ENCODE results near the gene SLC35G2. TPM values are rescaled to one million over a fixed set of nuclear protein-coding genes. Genes with fewer than 3 reads are reported as not detected.

The SLC35G2 gene
- polyA plus RNA-seq, 1 donor from 2014 or later = 6.8 TPM

DNA sequence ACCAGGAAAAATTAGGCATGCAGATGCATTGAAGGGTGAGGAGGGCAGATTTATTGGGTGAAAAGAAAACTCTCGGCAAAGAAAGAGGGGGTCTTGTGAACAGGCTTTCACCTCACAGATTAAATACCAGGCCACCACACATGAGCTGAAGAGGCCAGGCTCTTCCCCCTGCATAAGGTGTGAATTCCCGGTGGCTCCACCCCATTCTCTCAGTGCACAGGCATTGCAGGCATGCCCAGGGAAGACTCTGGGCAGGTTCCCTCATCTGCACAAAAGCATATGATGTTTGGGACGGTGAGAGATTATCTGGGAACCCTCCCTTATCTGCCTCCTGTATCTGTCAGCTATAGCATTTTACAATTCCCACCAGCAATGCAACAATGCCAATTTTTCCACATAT is 7.2 kb upstream of the SLC35G2 start (continued):
- TF ChIP-seq TAF1 (IDR thresholded peaks at IDR 0.05; ENCODE audit: low read depth) (no peak), RAD21 (conservative IDR thresholded peaks at IDR 0.05) (no peak), EZH2 (IDR thresholded peaks at IDR 0.05; ENCODE audit: borderline replicate concordance, insufficient read depth, low read length, poor library complexity, severe bottlenecking) (no peak)

DNA sequence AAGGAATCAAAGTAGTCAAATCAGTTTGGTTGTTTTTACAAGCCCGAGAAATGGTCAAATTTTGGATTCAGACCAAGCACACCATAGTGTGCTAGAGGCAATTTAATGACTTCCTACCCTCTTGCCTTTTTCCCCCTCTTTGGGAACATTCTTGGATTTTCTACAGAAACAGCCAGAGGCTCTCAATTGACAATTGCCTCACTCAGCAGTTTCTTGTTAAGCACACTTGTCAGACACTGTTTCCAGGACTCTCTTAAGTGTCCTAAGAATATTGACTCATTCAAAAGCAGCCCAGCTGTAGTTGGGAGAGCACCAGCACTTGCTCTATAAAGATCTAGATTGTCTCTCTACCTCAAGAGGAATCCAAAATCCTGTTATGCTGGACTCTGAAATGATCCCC is 1.5 kb upstream of the SLC35G2 start:
- H3F3A ChIP-seq (ENCODE audit: insufficient read depth, low read length, poor library complexity, severe bottlenecking) = no peaks in the 10 kb centered on the region
- TF ChIP-seq MXI1 (conservative IDR thresholded peaks at IDR 0.05; ENCODE audit: poor library complexity, severe bottlenecking) (no peak), TAF1 (IDR thresholded peaks at IDR 0.05; ENCODE audit: low read depth) (no peak), EP300 (conservative IDR thresholded peaks at IDR 0.05; ENCODE audit: poor library complexity, severe bottlenecking) (no peak), RAD21 (conservative IDR thresholded peaks at IDR 0.05) (no peak), SMC3 (conservative IDR thresholded peaks at IDR 0.05; ENCODE audit: poor library complexity) (no peak), POLR2AphosphoS5 (IDR thresholded peaks at IDR 0.05) (no peak), EZH2 (IDR thresholded peaks at IDR 0.05; ENCODE audit: borderline replicate concordance, insufficient read depth, low read length, poor library complexity, severe bottlenecking) (no peak)
- TF ChIP-seq, protein P1, sequence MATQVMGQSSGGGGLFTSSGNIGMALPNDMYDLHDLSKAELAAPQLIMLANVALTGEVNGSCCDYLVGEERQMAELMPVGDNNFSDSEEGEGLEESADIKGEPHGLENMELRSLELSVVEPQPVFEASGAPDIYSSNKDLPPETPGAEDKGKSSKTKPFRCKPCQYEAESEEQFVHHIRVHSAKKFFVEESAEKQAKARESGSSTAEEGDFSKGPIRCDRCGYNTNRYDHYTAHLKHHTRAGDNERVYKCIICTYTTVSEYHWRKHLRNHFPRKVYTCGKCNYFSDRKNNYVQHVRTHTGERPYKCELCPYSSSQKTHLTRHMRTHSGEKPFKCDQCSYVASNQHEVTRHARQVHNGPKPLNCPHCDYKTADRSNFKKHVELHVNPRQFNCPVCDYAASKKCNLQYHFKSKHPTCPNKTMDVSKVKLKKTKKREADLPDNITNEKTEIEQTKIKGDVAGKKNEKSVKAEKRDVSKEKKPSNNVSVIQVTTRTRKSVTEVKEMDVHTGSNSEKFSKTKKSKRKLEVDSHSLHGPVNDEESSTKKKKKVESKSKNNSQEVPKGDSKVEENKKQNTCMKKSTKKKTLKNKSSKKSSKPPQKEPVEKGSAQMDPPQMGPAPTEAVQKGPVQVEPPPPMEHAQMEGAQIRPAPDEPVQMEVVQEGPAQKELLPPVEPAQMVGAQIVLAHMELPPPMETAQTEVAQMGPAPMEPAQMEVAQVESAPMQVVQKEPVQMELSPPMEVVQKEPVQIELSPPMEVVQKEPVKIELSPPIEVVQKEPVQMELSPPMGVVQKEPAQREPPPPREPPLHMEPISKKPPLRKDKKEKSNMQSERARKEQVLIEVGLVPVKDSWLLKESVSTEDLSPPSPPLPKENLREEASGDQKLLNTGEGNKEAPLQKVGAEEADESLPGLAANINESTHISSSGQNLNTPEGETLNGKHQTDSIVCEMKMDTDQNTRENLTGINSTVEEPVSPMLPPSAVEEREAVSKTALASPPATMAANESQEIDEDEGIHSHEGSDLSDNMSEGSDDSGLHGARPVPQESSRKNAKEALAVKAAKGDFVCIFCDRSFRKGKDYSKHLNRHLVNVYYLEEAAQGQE (IDR thresholded peaks at IDR 0.05; ENCODE audit: borderline replicate concordance) = no peak
- TF ChIP-seq, protein P2, sequence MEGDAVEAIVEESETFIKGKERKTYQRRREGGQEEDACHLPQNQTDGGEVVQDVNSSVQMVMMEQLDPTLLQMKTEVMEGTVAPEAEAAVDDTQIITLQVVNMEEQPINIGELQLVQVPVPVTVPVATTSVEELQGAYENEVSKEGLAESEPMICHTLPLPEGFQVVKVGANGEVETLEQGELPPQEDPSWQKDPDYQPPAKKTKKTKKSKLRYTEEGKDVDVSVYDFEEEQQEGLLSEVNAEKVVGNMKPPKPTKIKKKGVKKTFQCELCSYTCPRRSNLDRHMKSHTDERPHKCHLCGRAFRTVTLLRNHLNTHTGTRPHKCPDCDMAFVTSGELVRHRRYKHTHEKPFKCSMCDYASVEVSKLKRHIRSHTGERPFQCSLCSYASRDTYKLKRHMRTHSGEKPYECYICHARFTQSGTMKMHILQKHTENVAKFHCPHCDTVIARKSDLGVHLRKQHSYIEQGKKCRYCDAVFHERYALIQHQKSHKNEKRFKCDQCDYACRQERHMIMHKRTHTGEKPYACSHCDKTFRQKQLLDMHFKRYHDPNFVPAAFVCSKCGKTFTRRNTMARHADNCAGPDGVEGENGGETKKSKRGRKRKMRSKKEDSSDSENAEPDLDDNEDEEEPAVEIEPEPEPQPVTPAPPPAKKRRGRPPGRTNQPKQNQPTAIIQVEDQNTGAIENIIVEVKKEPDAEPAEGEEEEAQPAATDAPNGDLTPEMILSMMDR (IDR thresholded peaks at IDR 0.05; ENCODE audit: poor library complexity, severe bottlenecking) = no peak
- no peak overlapping the region for H3K27ac ChIP-seq (ENCODE audit: low read length)
- no peaks in the 10 kb centered on the region for H3K9me3 ChIP-seq (ENCODE audit: low read length)
- peaks cover 26% of the 10 kb centered on the region for H3K27me3 ChIP-seq (ENCODE audit: insufficient read depth, low read depth, low read length)
- no peak overlapping the region for H3K9ac ChIP-seq (ENCODE audit: low read length)
- no peak overlapping the region for H3K4me3 ChIP-seq (ENCODE audit: low read length)
- no peaks in the 10 kb centered on the region for H3K36me3 ChIP-seq (ENCODE audit: insufficient read depth, low read length)
- no peak overlapping the region for H3K4me2 ChIP-seq (ENCODE audit: low read length)
- no peaks in the 10 kb centered on the region for H3K79me2 ChIP-seq (replicated peaks; ENCODE audit: insufficient read depth, low read length)
- no peak overlapping the region for H2AFZ ChIP-seq (ENCODE audit: low read depth, low read length)
- H4K20me1 ChIP-seq (ENCODE audit: insufficient read depth) = no peaks in the 10 kb centered on the region
- no peaks in the 10 kb centered on the region for H3K9me2 ChIP-seq (ENCODE audit: insufficient read depth, low read length)

DNA sequence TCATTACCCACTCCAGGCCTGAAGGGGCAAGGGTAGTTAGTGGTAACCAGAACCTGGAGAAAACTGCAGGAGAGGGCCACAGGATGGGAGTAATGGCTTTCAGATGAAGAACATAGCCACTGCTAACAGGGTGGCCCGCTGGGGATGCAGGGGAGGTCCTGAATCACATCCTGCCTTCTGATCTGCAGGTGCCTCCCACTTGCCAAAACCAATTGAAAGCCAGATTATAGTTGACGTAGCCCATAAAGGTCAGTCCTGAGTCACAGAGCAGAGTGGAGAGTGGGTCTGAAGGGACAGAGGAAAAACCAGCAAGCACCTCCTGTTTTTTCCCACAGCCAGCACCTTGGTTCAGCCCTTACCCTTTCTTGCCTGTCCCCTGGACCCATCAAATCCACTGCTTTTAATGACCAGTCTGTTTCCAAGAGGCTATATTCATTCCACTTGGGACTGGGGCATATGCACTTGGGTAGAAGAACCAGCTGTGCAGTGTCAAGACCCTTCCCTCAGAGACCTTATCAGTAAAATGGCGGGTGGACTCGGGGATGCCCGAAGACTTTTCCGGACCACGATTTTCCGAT is 646 bp upstream of the SLC35G2 start:
- H3K9ac ChIP-seq (ENCODE audit: low read length) = peak overlapping the region; percentile 67
- H3K9me2 ChIP-seq (ENCODE audit: insufficient read depth, low read length) = no peaks in the 10 kb centered on the region
- no peaks in the 10 kb centered on the region for H3F3A ChIP-seq (ENCODE audit: insufficient read depth, low read length, poor library complexity, severe bottlenecking)
- H3K27ac ChIP-seq (ENCODE audit: low read length) = no peak overlapping the region
- H3K9me3 ChIP-seq (ENCODE audit: low read length) = no peaks in the 10 kb centered on the region
- no peaks in the 10 kb centered on the region for H3K36me3 ChIP-seq (ENCODE audit: insufficient read depth, low read length)
- TF ChIP-seq, protein P1 (IDR thresholded peaks at IDR 0.05; ENCODE audit: borderline replicate concordance) = no peak
- H3K79me2 ChIP-seq (replicated peaks; ENCODE audit: insufficient read depth, low read length) = no peaks in the 10 kb centered on the region
- H4K20me1 ChIP-seq (ENCODE audit: insufficient read depth) = no peaks in the 10 kb centered on the region
- peak overlapping the region; percentile 38 for H3K4me2 ChIP-seq (ENCODE audit: low read length)
- H2AFZ ChIP-seq (ENCODE audit: low read depth, low read length) = peak overlapping the region; percentile 49
- peak overlapping the region; percentile 79 for H3K4me3 ChIP-seq (ENCODE audit: low read length)
- H3K27me3 ChIP-seq (ENCODE audit: insufficient read depth, low read depth, low read length) = peaks cover 26% of the 10 kb centered on the region

All from neural cell (in vitro differentiated cells).